ENCODE measurements around the gene TENM4. TPM values are rescaled to one million over a fixed set of nuclear protein-coding genes. Genes with fewer than 3 reads are reported as not detected.

The TENM4 gene
- total RNA-seq, 4 donors from 2014 or later, result 16.8 to 158 (median 120) TPM

- TF ChIP-seq POLR2A (IDR thresholded peaks at IDR 0.05), result no peak
- TF ChIP-seq CTCF (IDR thresholded peaks at IDR 0.05), result no peak
- intact Hi-C loops (cut with DNase I), result loop anchor here (10.0 kb wide), 2 partner anchors 76 to 166 kb away; no protein-coding TSS in a partner anchor
- DNase-seq, result peak; percentile 76 to 82
- H3K4me1 ChIP-seq, result peaks cover 49 to 78% of the 10 kb centered on the region in 2 donors
- WGBS, 2 donors, result 36 to 44% methylated on average over 3 of the region's 3 CpGs
- H3K4me3 ChIP-seq (replicated peaks in 1 of 3), result no peak overlapping the region
- no peaks in the 10 kb centered on the region for H3K36me3 ChIP-seq
- no peaks in the 10 kb centered on the region for H3K9me3 ChIP-seq
- H3K27ac ChIP-seq, result peak overlapping the region; percentile 59 to 73 (median 64)
- H3K27me3 ChIP-seq, result no peaks in the 10 kb centered on the region
Measured at GRCh38 chr11:78820741-78821140, 620.1 kb downstream of the TENM4 start.

DNA sequence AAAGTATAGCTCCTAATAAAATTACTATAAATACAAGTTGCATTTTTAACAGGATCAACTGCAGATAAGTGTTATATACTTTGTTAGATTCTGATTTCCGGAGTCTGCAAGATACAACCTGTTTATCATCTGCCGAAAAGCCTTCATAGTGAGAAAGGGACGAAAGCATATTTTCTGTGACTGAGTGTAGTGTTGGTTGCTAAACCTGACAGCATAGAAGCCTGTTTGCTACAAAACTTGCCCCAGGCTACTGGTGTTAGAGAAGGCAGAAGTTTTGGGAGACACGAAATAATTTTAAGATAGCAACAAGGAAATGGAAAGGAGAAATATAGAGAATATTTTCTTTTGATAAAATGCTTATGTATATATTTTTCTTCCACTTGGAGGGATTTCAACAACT lies 622.6 kb downstream of the TENM4 start:
- Histone ChIP-seq H3K27me3 (no peaks in the 10 kb centered on the region), H3K4me1 (peaks cover 47 to 79% of the 10 kb centered on the region in 2 donors), H3K27ac (peak overlapping the region; percentile 48 to 73 (median 64)), H3K4me3 (replicated peaks in 1 of 3) (no peak overlapping the region), H3K9me3 (no peaks in the 10 kb centered on the region), H3K36me3 (no peaks in the 10 kb centered on the region)
- 91 to 93% methylated on average over 4 of the region's 4 CpGs for WGBS, 2 donors
- TF ChIP-seq CTCF (IDR thresholded peaks at IDR 0.05), result no peak
- TF ChIP-seq POLR2A (IDR thresholded peaks at IDR 0.05), result no peak
- intact Hi-C loops (cut with DNase I), result no loop called here
- no peak for DNase-seq

DNA sequence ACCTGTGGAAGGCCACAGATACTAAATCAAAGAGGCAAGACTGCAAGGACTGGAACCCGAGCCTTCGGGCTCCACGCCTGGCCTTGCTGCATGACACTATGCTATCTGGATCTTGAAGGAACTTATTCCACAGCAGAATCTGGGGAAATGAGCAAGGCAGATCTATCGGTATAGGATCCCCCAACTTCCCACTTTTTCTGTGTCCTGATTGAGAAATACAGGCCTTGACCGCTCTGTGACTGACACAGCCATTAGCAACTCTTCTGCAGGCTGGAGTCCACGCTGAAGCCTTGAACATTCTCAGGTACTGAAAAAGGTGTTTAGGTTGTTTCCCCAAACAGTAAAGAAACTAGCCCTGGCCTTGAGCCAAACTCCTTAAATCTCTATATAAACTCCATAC lies 625.0 kb downstream of the TENM4 start:
- 78 to 86% methylated on average over 6 of the region's 6 CpGs for WGBS, 2 donors
- H3K27me3 ChIP-seq, result no peaks in the 10 kb centered on the region
- intact Hi-C loops (cut with DNase I), result no loop called here
- H3K9me3 ChIP-seq, result no peaks in the 10 kb centered on the region
- H3K4me3 ChIP-seq (replicated peaks in 1 of 3), result no peak overlapping the region
- H3K4me1 ChIP-seq, result peaks cover 34 to 77% of the 10 kb centered on the region in 2 donors
- no peak for TF ChIP-seq POLR2A (IDR thresholded peaks at IDR 0.05)
- TF ChIP-seq CTCF (IDR thresholded peaks at IDR 0.05), result no peak
- H3K27ac ChIP-seq, result peak overlapping the region in 1 of 3 donors; percentile 37
- no peak for DNase-seq
- no peaks in the 10 kb centered on the region for H3K36me3 ChIP-seq

GRCh38 chr11:78812513-78813293 lies 628.1 kb downstream of the TENM4 start:
- Histone ChIP-seq H3K9me3 (no peaks in the 10 kb centered on the region), H3K27me3 (no peaks in the 10 kb centered on the region), H3K27ac (no peak overlapping the region), H3K4me1 (peaks cover 31 to 75% of the 10 kb centered on the region in 2 donors), H3K4me3 (replicated peaks in 1 of 3) (no peak overlapping the region), H3K36me3 (no peaks in the 10 kb centered on the region)
- no peak for TF ChIP-seq POLR2A (IDR thresholded peaks at IDR 0.05)
- peak in 1 of 6 experiments; percentile 5 for TF ChIP-seq CTCF (IDR thresholded peaks at IDR 0.05)
- intact Hi-C loops (cut with DNase I), result no loop called here
- DNase-seq, result no peak
- WGBS, 2 donors, result 82 to 83% methylated on average over 6 of the region's 6 CpGs

GRCh38 chr11:78810559-78811009 lies 630.2 kb downstream of the TENM4 start:
- WGBS, 2 donors, result 82 to 86% methylated on average over 7 of the region's 7 CpGs

More at GRCh38 chr11:78810559-78811009, 630.2 kb downstream of the TENM4 start:
- intact Hi-C loops (cut with DNase I), result no loop called here
- Histone ChIP-seq H3K4me3 (replicated peaks in 1 of 3) (no peak overlapping the region), H3K27me3 (no peaks in the 10 kb centered on the region), H3K27ac (peak overlapping the region in 2 of 3 donors; percentile 47 to 64), H3K4me1 (peaks cover 21 to 66% of the 10 kb centered on the region in 2 donors), H3K36me3 (no peaks in the 10 kb centered on the region), H3K9me3 (no peaks in the 10 kb centered on the region)
- DNase-seq, result no peak
- TF ChIP-seq CTCF (IDR thresholded peaks at IDR 0.05), result no peak
- TF ChIP-seq POLR2A (IDR thresholded peaks at IDR 0.05), result no peak
